H9 (cell line): Measurements from ENCODE around the gene KIZ. TPM values are rescaled to one million over a fixed set of nuclear protein-coding genes. Genes with fewer than 3 reads are reported as not detected.

ENCODE experiments used
- DNase-seq: peaks from one replicate; pipeline ENCODE4 v3.0.0-alpha.2; 2017
- H2AFZ ChIP-seq: one replicate; pipeline ENCODE4 v1.6.1; 2013; ENCODE audit warnings: mild to moderate bottlenecking, low read length, control low read depth, moderate library complexity
- H2AK5ac ChIP-seq: 2 replicates; pipeline ENCODE4 v1.6.1; 2013; ENCODE audit warnings: low read length, control low read depth, mixed read lengths; ENCODE audit not compliant: insufficient read length
- H2BK120ac ChIP-seq: one replicate; pipeline ENCODE4 v1.6.1; 2013; ENCODE audit warnings: low read depth, mild to moderate bottlenecking, low read length, control low read depth, inconsistent platforms; ENCODE audit not compliant: poor library complexity, severe bottlenecking
- H2BK12ac ChIP-seq: 2 replicates; pipeline ENCODE4 v1.6.1; 2013; ENCODE audit warnings: low read length, control low read depth, mixed read lengths, low read depth; ENCODE audit not compliant: insufficient read length
- H2BK15ac ChIP-seq: 2 replicates; pipeline ENCODE4 v1.6.1; 2013; ENCODE audit warnings: low read depth, low read length, control low read depth
- H2BK20ac ChIP-seq: one replicate; pipeline ENCODE4 v1.6.1; 2013; ENCODE audit warnings: low read depth, mild to moderate bottlenecking, low read length, control low read depth, inconsistent platforms; ENCODE audit not compliant: poor library complexity, severe bottlenecking
- H2BK5ac ChIP-seq: 2 replicates; pipeline ENCODE4 v1.6.1; 2013; ENCODE audit warnings: low read length, control low read depth, mixed read lengths; ENCODE audit not compliant: insufficient read length
- H3K14ac ChIP-seq: 2 replicates; pipeline ENCODE4 v1.6.1; 2013; ENCODE audit warnings: low read length, control low read depth; ENCODE audit not compliant: insufficient read depth
- H3K18ac ChIP-seq: 2 replicates; pipeline ENCODE4 v1.6.1; 2013; ENCODE audit warnings: low read depth, mild to moderate bottlenecking, mixed read lengths, low read length, control low read depth; ENCODE audit not compliant: insufficient read length
- H3K23ac ChIP-seq: 2 replicates; pipeline ENCODE4 v1.6.1; 2013; ENCODE audit warnings: low read length, control low read depth, mixed read lengths, low read depth; ENCODE audit not compliant: insufficient read length
- H3K23me2 ChIP-seq: 2 replicates; pipeline ENCODE4 v1.6.1; 2013; ENCODE audit warnings: low read depth, mild to moderate bottlenecking, mixed read lengths, low read length, control low read depth; ENCODE audit not compliant: insufficient read length, poor library complexity, severe bottlenecking
- H3K27ac ChIP-seq: 2 replicates; pipeline ENCODE4 v1.5.1; 2013; ENCODE audit warnings: low read length, control low read depth, mixed read lengths, low read depth; ENCODE audit not compliant: insufficient read length
- H3K27me3 ChIP-seq: 2 replicates; pipeline ENCODE4 v1.6.1; 2013; ENCODE audit warnings: low read length, control low read depth, inconsistent platforms; ENCODE audit not compliant: insufficient read depth
- H3K4ac ChIP-seq: 2 replicates; pipeline ENCODE4 v1.6.1; 2013; ENCODE audit warnings: low read depth, mild to moderate bottlenecking, control low read depth, inconsistent platforms, low read length, moderate library complexity
- H3K4me1 ChIP-seq: 2 replicates; pipeline ENCODE4 v1.6.1; 2013; ENCODE audit warnings: low read length, control low read depth, inconsistent platforms; ENCODE audit not compliant: insufficient read depth
- H3K4me2 ChIP-seq: 2 replicates; pipeline ENCODE4 v1.6.1; 2013; ENCODE audit warnings: low read length, control low read depth, mixed read lengths; ENCODE audit not compliant: insufficient read length, insufficient read depth
- H3K56ac ChIP-seq: 2 replicates; pipeline ENCODE4 v1.6.1; 2013; ENCODE audit warnings: low read depth, mild to moderate bottlenecking, mixed read lengths, low read length, control low read depth; ENCODE audit not compliant: insufficient read length
- H3K79me1 ChIP-seq: 2 replicates; pipeline ENCODE4 v1.6.1; 2013; ENCODE audit warnings: low read depth, mild to moderate bottlenecking, moderate library complexity, low read length, control low read depth, inconsistent platforms; ENCODE audit not compliant: insufficient read depth, poor library complexity, severe bottlenecking
- H3K79me2 ChIP-seq: 2 replicates; pipeline ENCODE4 v1.6.1; 2013; ENCODE audit warnings: low read length, control low read depth, inconsistent platforms; ENCODE audit not compliant: insufficient read depth
- H3K9ac ChIP-seq: 2 replicates; pipeline ENCODE4 v1.6.1; 2013; ENCODE audit warnings: low read length, control low read depth, mixed read lengths; ENCODE audit not compliant: insufficient read length; ENCODE audit errors: extremely low read depth
- H3K9me3 ChIP-seq: one replicate; pipeline ENCODE4 v1.6.1; 2013; ENCODE audit warnings: low read depth, low read length, inconsistent platforms; ENCODE audit not compliant: control insufficient read depth
- H3T11ph ChIP-seq: one replicate; pipeline ENCODE4 v1.6.1; 2013; ENCODE audit warnings: mild to moderate bottlenecking, low read length, control low read depth, inconsistent platforms
- H4K20me1 ChIP-seq: one replicate; pipeline ENCODE4 v1.6.1; 2013; ENCODE audit not compliant: control insufficient read depth, insufficient read length, insufficient read depth
- H4K5ac ChIP-seq: 2 replicates; pipeline ENCODE4 v1.6.1; 2013; ENCODE audit warnings: low read depth, mild to moderate bottlenecking, mixed read lengths, low read length, control low read depth; ENCODE audit not compliant: insufficient read length
- H4K8ac ChIP-seq: replicated peaks from 2 replicates; pipeline ENCODE4 v1.6.1; 2013; ENCODE audit warnings: low read length, control low read depth, mixed read lengths, low read depth; ENCODE audit not compliant: insufficient read length
- H4K91ac ChIP-seq: 2 replicates; pipeline ENCODE4 v1.6.1; 2013; ENCODE audit warnings: low read depth, mild to moderate bottlenecking, moderate library complexity, mixed read lengths, low read length, control low read depth; ENCODE audit not compliant: insufficient read length
- H3K27ac Mint-ChIP-seq, 3 experiments: 2 replicates in 2 of 3; 3 replicates in 1 of 3; pipeline ENCODE4 v1.8.0; 2020 to 2021; ENCODE audit warnings: mixed read lengths in 3 of 3, mild to moderate bottlenecking in 1 of 3, moderate library complexity in 1 of 3
- H3K27me3 Mint-ChIP-seq: 2 replicates; pipeline ENCODE4 v1.8.0; 2021; ENCODE audit warnings: low read depth, mild to moderate bottlenecking, moderate library complexity, mixed read lengths
- H3K36me3 Mint-ChIP-seq, 3 experiments: 2 replicates in 2 of 3; 3 replicates in 1 of 3; pipeline ENCODE4 v1.8.0; 2020 to 2021; ENCODE audit warnings: low read depth in 3 of 3, mixed read lengths in 3 of 3; ENCODE audit not compliant: insufficient read depth in 1 of 3
- H3K4me1 Mint-ChIP-seq, 2 experiments: 2 replicates each; pipeline ENCODE4 v1.8.0; 2020; ENCODE audit warnings: mixed read lengths in 2 of 2
- H3K4me3 Mint-ChIP-seq, 2 experiments: 2 replicates in 1 of 2; 3 replicates in 1 of 2; pipeline ENCODE4 v1.8.0; 2020 to 2021; ENCODE audit warnings: mild to moderate bottlenecking in 2 of 2, mixed read lengths in 2 of 2, moderate library complexity in 1 of 2
- H3K9me3 Mint-ChIP-seq, 2 experiments: 2 replicates in 1 of 2; 3 replicates in 1 of 2; pipeline ENCODE4 v1.8.0; 2020; ENCODE audit warnings: mild to moderate bottlenecking in 2 of 2, mixed read lengths in 2 of 2, moderate library complexity in 1 of 2
- CTCF ChIP-seq: fragments of 200-600 bp; sonication (generic); conservative IDR thresholded peaks from 3 replicates; pipeline ENCODE4 v1.8.0; 2021; ENCODE audit warnings: antibody characterized with exemption, mild to moderate bottlenecking
- WGBS: extraction: QIAGEN DNeasy Blood & Tissue Kit; methylation state at CpG from one replicate; pipeline ENCODE4 v1.1.7; 2013; ENCODE audit warnings: missing lambda C conversion rate, low lambda C conversion rate, mixed read lengths; ENCODE audit not compliant: insufficient read length; ENCODE audit errors: extremely low coverage; 5-methylcytosine and 5-hydroxymethylcytosine counted together
- total RNA-seq: library from RNA; stranded (reverse); gene quantifications from 2 replicates; pipeline ENCODE4 v1.2.1, GENCODE V29; 2021

Gene KIZ
- total RNA-seq, 1 experiment from 2014 or later, result 29.3 TPM

DNA sequence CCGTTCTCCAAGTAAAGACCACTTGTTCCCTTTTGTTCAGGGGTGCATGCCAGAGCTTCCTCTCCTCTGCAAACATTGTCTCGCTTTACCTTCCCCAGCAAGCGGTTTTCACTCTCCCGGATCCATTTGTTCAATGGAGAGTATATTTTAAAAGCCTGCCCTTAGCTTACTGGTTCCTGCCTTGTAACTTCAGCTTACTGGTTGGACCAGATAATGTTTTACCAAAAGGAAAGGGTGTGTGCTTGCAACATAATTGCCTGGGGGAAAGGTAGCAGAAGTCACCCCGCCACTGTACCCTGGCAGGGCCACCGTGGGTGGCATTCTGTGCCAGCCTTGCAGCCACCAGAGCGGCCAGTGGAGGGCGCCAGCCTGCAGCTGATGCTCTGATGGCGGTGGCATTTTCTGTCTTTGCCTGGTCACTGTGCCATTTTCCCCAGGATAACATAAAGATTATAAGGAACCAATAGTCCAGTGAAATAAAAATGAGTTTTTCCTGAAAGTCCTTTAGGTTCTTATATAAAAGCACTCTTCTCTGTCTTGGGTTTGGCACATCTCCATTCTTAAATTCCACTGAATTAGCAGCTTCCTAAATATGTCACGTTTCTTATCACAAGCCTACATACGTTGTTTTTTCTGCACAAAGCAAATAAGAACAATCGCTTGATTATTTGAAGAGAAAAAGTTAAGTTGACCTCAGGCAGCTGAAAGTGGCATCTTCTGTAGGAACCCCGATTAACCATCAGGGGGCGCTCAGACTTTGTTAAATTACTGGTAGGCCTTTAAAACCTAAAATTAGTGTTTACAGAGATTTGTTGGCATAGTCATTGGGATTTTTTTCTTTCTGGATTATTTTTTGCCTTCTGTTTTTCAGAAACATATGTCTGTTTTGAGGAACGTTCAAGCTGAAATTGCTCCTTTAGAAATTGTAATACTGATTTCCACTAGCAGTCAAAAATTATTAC lies 109.9 kb downstream of the KIZ start:
- Histone ChIP-seq H2AK5ac (no peak overlapping the region), H3K79me2 (no peaks in the 10 kb centered on the region), H3K4me1 (no peaks in the 10 kb centered on the region; the same call in 1 of the 2 replicates), H4K8ac (no peak overlapping the region), H3K23me2 (no peaks in the 10 kb centered on the region), H2AFZ (no peak overlapping the region), H3K27me3 (no peaks in the 10 kb centered on the region), H4K20me1 (no peaks in the 10 kb centered on the region), H3K9ac (no peak overlapping the region), H3K27ac (no peak overlapping the region), H3K4me2 (peak overlapping the region; percentile 22), H3K18ac (no peak overlapping the region), H2BK120ac (no peak overlapping the region), H2BK20ac (no peak overlapping the region), H4K91ac (no peak overlapping the region), H3K14ac (no peak overlapping the region), H4K5ac (no peak overlapping the region), H2BK12ac (no peak overlapping the region), H2BK15ac (no peak overlapping the region), H3K23ac (no peak overlapping the region), H3K56ac (no peak overlapping the region), H3K9me3 (no peaks in the 10 kb centered on the region), H3T11ph (no peak overlapping the region), H3K79me1 (no peaks in the 10 kb centered on the region), H2BK5ac (no peak overlapping the region), H3K4ac (no peak overlapping the region)
- no CpG with 5 or more reads among the region's 15 CpGs for WGBS
- peak overlapping the region in 1 of 3 experiments; percentile 90; a peak in 2 of 7 replicates for H3K27ac Mint-ChIP-seq
- H3K9me3 Mint-ChIP-seq, result no peaks in the 10 kb centered on the region
- no peak overlapping the region; a peak in 2 of 5 replicates for H3K4me3 Mint-ChIP-seq
- H3K27me3 Mint-ChIP-seq, result no peaks in the 10 kb centered on the region
- peak; percentile 87 for TF ChIP-seq CTCF
- DNase-seq, result peak; percentile 65
- peaks cover 0 to 13% (median 11%) of the 10 kb centered on the region in 3 experiments; a peak in 4 of 7 replicates for H3K36me3 Mint-ChIP-seq
- H3K4me1 Mint-ChIP-seq, result peaks cover 33 to 39% of the 10 kb centered on the region in 2 experiments
